ENCODE measurements around the gene MARCHF2.

Gene MARCHF2

DNA sequence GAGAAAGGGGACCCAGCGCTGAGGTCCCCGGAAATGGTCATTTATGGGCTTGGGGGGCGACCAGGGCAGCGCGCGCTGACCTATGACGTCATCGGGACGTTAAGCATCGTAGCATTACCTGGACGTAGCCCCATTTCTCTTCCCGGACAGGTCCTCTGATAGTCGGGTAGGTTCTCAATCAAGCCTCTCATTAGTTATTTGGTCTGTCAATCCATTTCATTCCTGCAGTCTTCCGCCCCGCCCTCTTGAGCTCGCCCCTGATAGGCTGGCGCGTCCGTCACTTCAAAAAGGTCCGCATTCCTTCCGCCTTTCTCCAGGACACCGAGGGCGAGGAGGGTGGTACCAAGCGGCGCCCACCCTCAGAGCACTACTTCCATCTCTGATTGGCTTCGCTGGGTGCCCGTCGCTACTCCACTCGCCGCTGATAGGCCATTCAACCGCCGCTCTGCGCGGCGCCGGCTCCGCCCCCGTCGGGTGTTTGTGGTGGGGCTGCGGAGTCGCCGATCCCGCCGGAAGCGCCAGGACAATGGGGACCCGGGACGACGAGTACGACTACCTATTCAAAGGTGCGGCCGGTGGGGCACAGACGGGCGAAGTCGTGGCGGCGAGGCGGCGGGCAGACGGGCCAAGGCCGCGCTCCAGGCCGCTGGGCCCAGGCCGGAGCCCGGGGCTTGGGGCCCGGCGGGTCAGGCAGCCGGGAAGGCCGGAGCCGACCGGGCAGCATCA, 23.1 kb upstream of the MARCHF2 start, which contains the start of gene RAB11B (continued):
- TF ChIP-seq, protein P1, sequence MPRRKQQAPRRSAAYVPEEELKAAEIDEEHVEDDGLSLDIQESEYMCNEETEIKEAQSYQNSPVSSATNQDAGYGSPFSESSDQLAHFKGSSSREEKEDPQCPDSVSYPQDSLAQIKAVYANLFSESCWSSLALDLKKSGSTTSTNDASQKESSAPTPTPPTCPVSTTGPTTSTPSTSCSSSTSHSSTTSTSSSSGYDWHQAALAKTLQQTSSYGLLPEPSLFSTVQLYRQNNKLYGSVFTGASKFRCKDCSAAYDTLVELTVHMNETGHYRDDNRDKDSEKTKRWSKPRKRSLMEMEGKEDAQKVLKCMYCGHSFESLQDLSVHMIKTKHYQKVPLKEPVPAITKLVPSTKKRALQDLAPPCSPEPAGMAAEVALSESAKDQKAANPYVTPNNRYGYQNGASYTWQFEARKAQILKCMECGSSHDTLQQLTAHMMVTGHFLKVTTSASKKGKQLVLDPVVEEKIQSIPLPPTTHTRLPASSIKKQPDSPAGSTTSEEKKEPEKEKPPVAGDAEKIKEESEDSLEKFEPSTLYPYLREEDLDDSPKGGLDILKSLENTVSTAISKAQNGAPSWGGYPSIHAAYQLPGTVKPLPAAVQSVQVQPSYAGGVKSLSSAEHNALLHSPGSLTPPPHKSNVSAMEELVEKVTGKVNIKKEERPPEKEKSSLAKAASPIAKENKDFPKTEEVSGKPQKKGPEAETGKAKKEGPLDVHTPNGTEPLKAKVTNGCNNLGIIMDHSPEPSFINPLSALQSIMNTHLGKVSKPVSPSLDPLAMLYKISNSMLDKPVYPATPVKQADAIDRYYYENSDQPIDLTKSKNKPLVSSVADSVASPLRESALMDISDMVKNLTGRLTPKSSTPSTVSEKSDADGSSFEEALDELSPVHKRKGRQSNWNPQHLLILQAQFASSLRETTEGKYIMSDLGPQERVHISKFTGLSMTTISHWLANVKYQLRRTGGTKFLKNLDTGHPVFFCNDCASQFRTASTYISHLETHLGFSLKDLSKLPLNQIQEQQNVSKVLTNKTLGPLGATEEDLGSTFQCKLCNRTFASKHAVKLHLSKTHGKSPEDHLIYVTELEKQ (tag by site-specific recombination; IDR thresholded peaks at IDR 0.05; ENCODE audit: borderline replicate concordance) = peak; percentile 86
- TF ChIP-seq, protein P2, sequence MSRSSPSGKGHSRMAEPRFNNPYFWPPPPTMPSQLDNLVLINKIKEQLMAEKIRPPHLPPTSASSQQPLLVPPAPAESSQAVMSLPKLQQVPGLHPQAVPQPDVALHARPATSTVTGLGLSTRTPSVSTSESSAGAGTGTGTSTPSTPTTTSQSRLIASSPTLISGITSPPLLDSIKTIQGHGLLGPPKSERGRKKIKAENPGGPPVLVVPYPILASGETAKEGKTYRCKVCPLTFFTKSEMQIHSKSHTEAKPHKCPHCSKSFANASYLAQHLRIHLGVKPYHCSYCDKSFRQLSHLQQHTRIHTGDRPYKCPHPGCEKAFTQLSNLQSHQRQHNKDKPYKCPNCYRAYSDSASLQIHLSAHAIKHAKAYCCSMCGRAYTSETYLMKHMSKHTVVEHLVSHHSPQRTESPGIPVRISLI (tag by site-specific recombination; IDR thresholded peaks at IDR 0.05) = no peak
- TF ChIP-seq, protein P3, sequence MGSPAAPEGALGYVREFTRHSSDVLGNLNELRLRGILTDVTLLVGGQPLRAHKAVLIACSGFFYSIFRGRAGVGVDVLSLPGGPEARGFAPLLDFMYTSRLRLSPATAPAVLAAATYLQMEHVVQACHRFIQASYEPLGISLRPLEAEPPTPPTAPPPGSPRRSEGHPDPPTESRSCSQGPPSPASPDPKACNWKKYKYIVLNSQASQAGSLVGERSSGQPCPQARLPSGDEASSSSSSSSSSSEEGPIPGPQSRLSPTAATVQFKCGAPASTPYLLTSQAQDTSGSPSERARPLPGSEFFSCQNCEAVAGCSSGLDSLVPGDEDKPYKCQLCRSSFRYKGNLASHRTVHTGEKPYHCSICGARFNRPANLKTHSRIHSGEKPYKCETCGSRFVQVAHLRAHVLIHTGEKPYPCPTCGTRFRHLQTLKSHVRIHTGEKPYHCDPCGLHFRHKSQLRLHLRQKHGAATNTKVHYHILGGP (tag by site-specific recombination; IDR thresholded peaks at IDR 0.05) = no peak
- no peak for TF ChIP-seq ZNF792 (tag by site-specific recombination; IDR thresholded peaks at IDR 0.05)
- no peak for TF ChIP-seq ZNF423 (tag by site-specific recombination; IDR thresholded peaks at IDR 0.05)
- no peak for TF ChIP-seq ZNF501 (tag by site-specific recombination; IDR thresholded peaks at IDR 0.05)
- TF ChIP-seq ZNF23 (tag by site-specific recombination; IDR thresholded peaks at IDR 0.05; ENCODE audit: borderline replicate concordance) = no peak
- 0 out of 2 replicates have a peak, but pooled peaks have one; percentile 68 for TF ChIP-seq HOXC10 (CRISPR knock-in tag; IDR thresholded peaks at IDR 0.05)
- 0 out of 2 replicates have a peak, but pooled peaks have one; percentile 32 for TF ChIP-seq PRDM1 (tag by site-specific recombination; IDR thresholded peaks at IDR 0.05)
- TF ChIP-seq GLI4 (tag by site-specific recombination; IDR thresholded peaks at IDR 0.05) = no peak
- TF ChIP-seq, protein P4, sequence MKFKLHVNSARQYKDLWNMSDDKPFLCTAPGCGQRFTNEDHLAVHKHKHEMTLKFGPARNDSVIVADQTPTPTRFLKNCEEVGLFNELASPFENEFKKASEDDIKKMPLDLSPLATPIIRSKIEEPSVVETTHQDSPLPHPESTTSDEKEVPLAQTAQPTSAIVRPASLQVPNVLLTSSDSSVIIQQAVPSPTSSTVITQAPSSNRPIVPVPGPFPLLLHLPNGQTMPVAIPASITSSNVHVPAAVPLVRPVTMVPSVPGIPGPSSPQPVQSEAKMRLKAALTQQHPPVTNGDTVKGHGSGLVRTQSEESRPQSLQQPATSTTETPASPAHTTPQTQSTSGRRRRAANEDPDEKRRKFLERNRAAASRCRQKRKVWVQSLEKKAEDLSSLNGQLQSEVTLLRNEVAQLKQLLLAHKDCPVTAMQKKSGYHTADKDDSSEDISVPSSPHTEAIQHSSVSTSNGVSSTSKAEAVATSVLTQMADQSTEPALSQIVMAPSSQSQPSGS (tag by site-specific recombination; IDR thresholded peaks at IDR 0.05; ENCODE audit: low read depth) = peak; percentile 100
- TF ChIP-seq ZNF624 (tag by site-specific recombination; IDR thresholded peaks at IDR 0.05) = no peak
- TF ChIP-seq, protein P5, sequence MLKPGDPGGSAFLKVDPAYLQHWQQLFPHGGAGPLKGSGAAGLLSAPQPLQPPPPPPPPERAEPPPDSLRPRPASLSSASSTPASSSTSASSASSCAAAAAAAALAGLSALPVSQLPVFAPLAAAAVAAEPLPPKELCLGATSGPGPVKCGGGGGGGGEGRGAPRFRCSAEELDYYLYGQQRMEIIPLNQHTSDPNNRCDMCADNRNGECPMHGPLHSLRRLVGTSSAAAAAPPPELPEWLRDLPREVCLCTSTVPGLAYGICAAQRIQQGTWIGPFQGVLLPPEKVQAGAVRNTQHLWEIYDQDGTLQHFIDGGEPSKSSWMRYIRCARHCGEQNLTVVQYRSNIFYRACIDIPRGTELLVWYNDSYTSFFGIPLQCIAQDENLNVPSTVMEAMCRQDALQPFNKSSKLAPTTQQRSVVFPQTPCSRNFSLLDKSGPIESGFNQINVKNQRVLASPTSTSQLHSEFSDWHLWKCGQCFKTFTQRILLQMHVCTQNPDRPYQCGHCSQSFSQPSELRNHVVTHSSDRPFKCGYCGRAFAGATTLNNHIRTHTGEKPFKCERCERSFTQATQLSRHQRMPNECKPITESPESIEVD (tag by site-specific recombination; IDR thresholded peaks at IDR 0.05) = no peak; the same call in 1 of the 2 replicates
- TF ChIP-seq, protein P6, sequence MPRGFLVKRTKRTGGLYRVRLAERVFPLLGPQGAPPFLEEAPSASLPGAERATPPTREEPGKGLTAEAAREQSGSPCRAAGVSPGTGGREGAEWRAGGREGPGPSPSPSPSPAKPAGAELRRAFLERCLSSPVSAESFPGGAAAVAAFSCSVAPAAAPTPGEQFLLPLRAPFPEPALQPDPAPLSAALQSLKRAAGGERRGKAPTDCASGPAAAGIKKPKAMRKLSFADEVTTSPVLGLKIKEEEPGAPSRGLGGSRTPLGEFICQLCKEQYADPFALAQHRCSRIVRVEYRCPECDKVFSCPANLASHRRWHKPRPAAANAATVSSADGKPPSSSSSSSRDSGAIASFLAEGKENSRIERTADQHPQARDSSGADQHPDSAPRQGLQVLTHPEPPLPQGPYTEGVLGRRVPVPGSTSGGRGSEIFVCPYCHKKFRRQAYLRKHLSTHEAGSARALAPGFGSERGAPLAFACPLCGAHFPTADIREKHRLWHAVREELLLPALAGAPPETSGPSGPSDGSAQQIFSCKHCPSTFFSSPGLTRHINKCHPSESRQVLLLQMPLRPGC (tag by site-specific recombination; IDR thresholded peaks at IDR 0.05) = peak; percentile 97
- TF ChIP-seq, protein P7, sequence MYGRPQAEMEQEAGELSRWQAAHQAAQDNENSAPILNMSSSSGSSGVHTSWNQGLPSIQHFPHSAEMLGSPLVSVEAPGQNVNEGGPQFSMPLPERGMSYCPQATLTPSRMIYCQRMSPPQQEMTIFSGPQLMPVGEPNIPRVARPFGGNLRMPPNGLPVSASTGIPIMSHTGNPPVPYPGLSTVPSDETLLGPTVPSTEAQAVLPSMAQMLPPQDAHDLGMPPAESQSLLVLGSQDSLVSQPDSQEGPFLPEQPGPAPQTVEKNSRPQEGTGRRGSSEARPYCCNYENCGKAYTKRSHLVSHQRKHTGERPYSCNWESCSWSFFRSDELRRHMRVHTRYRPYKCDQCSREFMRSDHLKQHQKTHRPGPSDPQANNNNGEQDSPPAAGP (tag by site-specific recombination; IDR thresholded peaks at IDR 0.05) = peak; percentile 97; the same call in 1 of the 2 replicates
- TF ChIP-seq ZNF785 (tag by site-specific recombination; IDR thresholded peaks at IDR 0.05) = no peak
- no peak for TF ChIP-seq ZNF610 (tag by site-specific recombination; IDR thresholded peaks at IDR 0.05; ENCODE audit: borderline replicate concordance)
- no peak for TF ChIP-seq SCRT2 (tag by site-specific recombination; IDR thresholded peaks at IDR 0.05)
- no peak for TF ChIP-seq ZNF548 (tag by site-specific recombination; IDR thresholded peaks at IDR 0.05)
- TF ChIP-seq, protein P8, sequence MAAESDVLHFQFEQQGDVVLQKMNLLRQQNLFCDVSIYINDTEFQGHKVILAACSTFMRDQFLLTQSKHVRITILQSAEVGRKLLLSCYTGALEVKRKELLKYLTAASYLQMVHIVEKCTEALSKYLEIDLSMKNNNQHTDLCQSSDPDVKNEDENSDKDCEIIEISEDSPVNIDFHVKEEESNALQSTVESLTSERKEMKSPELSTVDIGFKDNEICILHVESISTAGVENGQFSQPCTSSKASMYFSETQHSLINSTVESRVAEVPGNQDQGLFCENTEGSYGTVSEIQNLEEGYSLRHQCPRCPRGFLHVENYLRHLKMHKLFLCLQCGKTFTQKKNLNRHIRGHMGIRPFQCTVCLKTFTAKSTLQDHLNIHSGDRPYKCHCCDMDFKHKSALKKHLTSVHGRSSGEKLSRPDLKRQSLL (tag by site-specific recombination; IDR thresholded peaks at IDR 0.05) = no peak
- TF ChIP-seq ZFP37 (tag by site-specific recombination; IDR thresholded peaks at IDR 0.05) = no peak
- TF ChIP-seq ZNF16 (tag by site-specific recombination; IDR thresholded peaks at IDR 0.05; ENCODE audit: low read depth) = no peak
- TF ChIP-seq ZNF555 (tag by site-specific recombination; conservative IDR thresholded peaks at IDR 0.05) = no peak
- no peak for TF ChIP-seq ZNF670 (tag by site-specific recombination; IDR thresholded peaks at IDR 0.05; ENCODE audit: low read depth)
